IPS-18c (cell line): Measurements from ENCODE around the gene TOLLIP.
"Not testable (repeated sequence)": the region's sequence is repeated elsewhere in the genome, so short reads cannot be mapped to it uniquely, and the experiment has no call there.

ENCODE experiments used
- H3K4me3 ChIP-seq: 2 replicates; pipeline ENCODE4 v1.7.0; 2013; ENCODE audit warnings: low read depth, mild to moderate bottlenecking, low read length, moderate library complexity; ENCODE audit not compliant: insufficient read depth
- H3K9me3 ChIP-seq: one replicate; pipeline ENCODE4 v1.6.1; 2013; ENCODE audit warnings: mild to moderate bottlenecking, low read length, moderate library complexity; ENCODE audit not compliant: control insufficient read depth, insufficient read depth

TOLLIP gene

GRCh38 chr11:1309498-1310317, at the start of gene TOLLIP:
Gene TOLLIP (minus strand): TSS chr11:1309632. CDS start chr11:1309498, 134 bp downstream.
- no peaks in the 10 kb centered on the region for H3K9me3 ChIP-seq
- H3K4me3 ChIP-seq, result peak within 1 kb of the TSS; percentile 79

GRCh38 chr11:1358931-1359330, 49.5 kb upstream of the TOLLIP start:
- not testable (repeated sequence) for H3K9me3 ChIP-seq, H3K4me3 ChIP-seq

- peaks cover 7% of the 10 kb centered on the region for H3K9me3 ChIP-seq
- no peak overlapping the region for H3K4me3 ChIP-seq
Observed at GRCh38 chr11:1358286-1358685, 48.9 kb upstream of the TOLLIP start.

GRCh38 chr11:1356478-1356960, 47.1 kb upstream of the TOLLIP start:
- Histone ChIP-seq H3K9me3 (peaks cover 4% of the 10 kb centered on the region), H3K4me3 (no peak overlapping the region)

GRCh38 chr11:1356007-1356435, 46.6 kb upstream of the TOLLIP start:
- H3K4me3 ChIP-seq, result no peak overlapping the region
- H3K9me3 ChIP-seq, result peaks cover 4% of the 10 kb centered on the region

- Histone ChIP-seq H3K9me3 (peaks cover 4% of the 10 kb centered on the region), H3K4me3 (no peak overlapping the region)
Observed at GRCh38 chr11:1354125-1354938, 44.9 kb upstream of the TOLLIP start.

GRCh38 chr11:1353383-1354124, 44.1 kb upstream of the TOLLIP start:
- H3K4me3 ChIP-seq, result no peak overlapping the region
- peaks cover 4% of the 10 kb centered on the region for H3K9me3 ChIP-seq

- H3K9me3 ChIP-seq, result peaks cover 4% of the 10 kb centered on the region
- no peak overlapping the region for H3K4me3 ChIP-seq
Observed at GRCh38 chr11:1352696-1353382, 43.4 kb upstream of the TOLLIP start.

- Histone ChIP-seq H3K4me3 (no peak overlapping the region), H3K9me3 (peaks cover under 1% of the 10 kb centered on the region)
Observed at GRCh38 chr11:1351278-1351937, 42.0 kb upstream of the TOLLIP start.

- Histone ChIP-seq H3K9me3 (no peaks in the 10 kb centered on the region), H3K4me3 (no peak overlapping the region)
Observed at GRCh38 chr11:1350086-1350725, 40.8 kb upstream of the TOLLIP start.

GRCh38 chr11:1349327-1350041, 40.1 kb upstream of the TOLLIP start:
- Histone ChIP-seq H3K9me3 (no peaks in the 10 kb centered on the region), H3K4me3 (no peak overlapping the region)

GRCh38 chr11:1348796-1349326, 39.4 kb upstream of the TOLLIP start:
- Histone ChIP-seq H3K9me3 (no peaks in the 10 kb centered on the region), H3K4me3 (no peak overlapping the region)

- H3K4me3 ChIP-seq, result no peak overlapping the region
- no peaks in the 10 kb centered on the region for H3K9me3 ChIP-seq
Observed at GRCh38 chr11:1348146-1348795, 38.8 kb upstream of the TOLLIP start.

GRCh38 chr11:1347411-1347999, 38.1 kb upstream of the TOLLIP start:
- H3K9me3 ChIP-seq, H3K4me3 ChIP-seq: not testable (repeated sequence)
